NCI-H2196 treated with DMSO at 0.1 percent for 48 hours (cell line): ENCODE results near the gene VPS8.
"Not testable (repeated sequence)": the region's sequence is repeated elsewhere in the genome, so short reads cannot be mapped to it uniquely, and the experiment has no call there.

Experiments
- DNase-seq: peaks from one replicate; lab custom pipeline; 2025; ENCODE audit not compliant: unreplicated experiment; lab: John Stamatoyannopoulos, UW

Gene VPS8

GRCh38 chr3:184848934-184849333 lies 37.0 kb downstream of the VPS8 start:
- no peak for DNase-seq

GRCh38 chr3:184850201-184850600 lies 38.2 kb downstream of the VPS8 start:
- DNase-seq, result no peak

GRCh38 chr3:184857099-184857498 lies 45.1 kb downstream of the VPS8 start:
- no peak for DNase-seq

GRCh38 chr3:184864000-184864399 lies 52.0 kb downstream of the VPS8 start:
- DNase-seq, result no peak

- no peak for DNase-seq
These were observed 56.5 kb downstream of the VPS8 start for GRCh38 chr3:184868477-184868876.

GRCh38 chr3:184872200-184872599 lies 60.2 kb downstream of the VPS8 start:
- DNase-seq, result no peak

- no peak for DNase-seq
These were observed 61.2 kb downstream of the VPS8 start for GRCh38 chr3:184873141-184873540.

GRCh38 chr3:184874709-184875644 lies 63.0 kb downstream of the VPS8 start:
- DNase-seq, result peak; percentile 46

GRCh38 chr3:184880276-184881019 lies 68.5 kb downstream of the VPS8 start:
- DNase-seq, result no peak

- DNase-seq, result no peak
These were observed 72.5 kb downstream of the VPS8 start for GRCh38 chr3:184884359-184885017.

- no peak for DNase-seq
These were observed 73.1 kb downstream of the VPS8 start for GRCh38 chr3:184885112-184885511.

- no peak for DNase-seq
These were observed 75.6 kb downstream of the VPS8 start for GRCh38 chr3:184887574-184887973.

- DNase-seq, result no peak
These were observed 77.4 kb downstream of the VPS8 start for GRCh38 chr3:184889312-184889904.

- no peak for DNase-seq
These were observed 82.1 kb downstream of the VPS8 start for GRCh38 chr3:184894051-184894450.

- no peak for DNase-seq
These were observed 83.4 kb downstream of the VPS8 start for GRCh38 chr3:184895350-184895749.

GRCh38 chr3:184896336-184896735 lies 84.4 kb downstream of the VPS8 start:
- no peak for DNase-seq

- no peak for DNase-seq
These were observed 88.1 kb downstream of the VPS8 start for GRCh38 chr3:184899953-184900595.

- not testable (repeated sequence) for DNase-seq
These were observed 95.1 kb downstream of the VPS8 start for GRCh38 chr3:184907031-184907430.

GRCh38 chr3:184907681-184908649 lies 96.0 kb downstream of the VPS8 start:
- no peak for DNase-seq

- no peak for DNase-seq
These were observed 96.9 kb downstream of the VPS8 start for GRCh38 chr3:184908859-184909258.
